SK-N-SH treated with all-trans-retinoic acid at 6 μM for 48 hours (cell line): ENCODE measurements around the gene COX4I2.

Source experiments
- CSDC2 ChIP-seq: fragments of 250-450 bp; sonication (Bioruptor Pico); IDR thresholded peaks from 2 replicates; pipeline ENCODE4 v1.5.0; 2020; ENCODE audit warnings: mild to moderate bottlenecking, moderate library complexity
- PPARA ChIP-seq: fragments of 250-450 bp; sonication (Bioruptor Pico); IDR thresholded peaks from 2 replicates; pipeline ENCODE4 v1.5.0; 2020; ENCODE audit warnings: mild to moderate bottlenecking, borderline replicate concordance
- RARB ChIP-seq: fragments of 250-450 bp; sonication (Bioruptor Pico); IDR thresholded peaks from 2 replicates; pipeline ENCODE4 v1.8.0; 2021; ENCODE audit warnings: mild to moderate bottlenecking, moderate library complexity
- TOX ChIP-seq: fragments of 250-450 bp; sonication (Bioruptor Pico); IDR thresholded peaks from 2 replicates; pipeline ENCODE4 v1.8.0; 2021; ENCODE audit warnings: mild to moderate bottlenecking, moderate library complexity, borderline replicate concordance
- ZFP3 ChIP-seq: fragments of 250-450 bp; sonication (Bioruptor Pico); IDR thresholded peaks from 2 replicates; pipeline ENCODE4 v1.5.0; 2020; ENCODE audit warnings: mild to moderate bottlenecking, moderate library complexity
- ZNF565 ChIP-seq: fragments of 450-650 bp; formaldehyde crosslinking; conservative IDR thresholded peaks from 2 replicates; pipeline ENCODE4 v1.5.0; 2020; ENCODE audit warnings: low read depth, mild to moderate bottlenecking, moderate library complexity

DNA sequence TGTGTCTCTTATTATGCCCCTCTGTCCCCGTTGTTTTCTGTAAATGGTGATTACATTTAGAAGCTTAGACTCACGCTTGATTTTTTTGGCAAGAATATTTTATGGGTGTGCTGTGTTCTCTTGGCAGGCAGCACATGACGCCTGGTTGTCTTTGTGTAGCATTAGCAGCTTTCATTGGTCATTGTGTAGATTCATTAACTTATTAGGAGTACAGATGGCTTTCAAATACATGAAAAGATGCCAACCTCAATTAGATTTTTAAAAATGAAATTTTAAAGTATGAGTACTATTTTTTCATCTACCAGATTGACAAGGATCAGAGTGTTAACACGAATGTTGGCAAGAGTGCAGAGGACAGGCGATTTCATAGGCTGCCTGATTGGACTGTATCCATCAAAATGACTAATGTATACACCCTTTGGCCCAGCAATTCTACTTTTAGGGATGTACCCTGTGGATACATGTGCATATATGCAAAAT lies 15.2 kb downstream of the COX4I2 start:
- no peak for TF ChIP-seq ZNF565 (CRISPR knock-in tag)
- no peak for TF ChIP-seq PPARA (CRISPR knock-in tag)
- no peak for TF ChIP-seq CSDC2 (CRISPR knock-in tag)
- no peak for TF ChIP-seq ZFP3
- no peak for TF ChIP-seq TOX (CRISPR knock-in tag)
- no peak for TF ChIP-seq RARB (CRISPR knock-in tag)
